Smooth muscle cell (in vitro differentiated cells): ENCODE data around the gene ITPK1. TPM values are rescaled to one million over a fixed set of nuclear protein-coding genes. Genes with fewer than 3 reads are reported as not detected.

Experiments used
- DNase-seq: peaks from one replicate; lab custom pipeline; 2025; ENCODE audit not compliant: unreplicated experiment; lab: John Stamatoyannopoulos, UW
- H2AFZ ChIP-seq: fragments of 200-600 bp; sonication (generic); 2 replicates; pipeline ENCODE4 v1.6.0; 2016; ENCODE audit warnings: antibody characterized with exemption, low read depth, mild to moderate bottlenecking
- H3F3A ChIP-seq: fragments of 200-600 bp; sonication (generic); 2 replicates; pipeline ENCODE4 v1.6.0; 2017; ENCODE audit warnings: antibody characterized with exemption, low read depth
- H3K27ac ChIP-seq: fragments of 200-600 bp; sonication (generic); 2 replicates; pipeline ENCODE4 v1.5.1; 2016; ENCODE audit warnings: low read depth, mild to moderate bottlenecking
- H3K27me3 ChIP-seq: fragments of 200-600 bp; sonication (generic); 2 replicates; pipeline ENCODE4 v1.6.1; 2016; ENCODE audit warnings: low read depth, mild to moderate bottlenecking
- H3K36me3 ChIP-seq: fragments of 200-600 bp; sonication (generic); 2 replicates; pipeline ENCODE4 v1.5.1; 2016; ENCODE audit warnings: low read depth
- H3K4me1 ChIP-seq: fragments of 200-600 bp; sonication (generic); 2 replicates; pipeline ENCODE4 v1.5.1; 2016; ENCODE audit warnings: low read depth
- H3K4me2 ChIP-seq: fragments of 200-600 bp; sonication (generic); 2 replicates; pipeline ENCODE4 v1.6.0; 2016; ENCODE audit warnings: mild to moderate bottlenecking
- H3K4me3 ChIP-seq: fragments of 200-600 bp; sonication (generic); 2 replicates; pipeline ENCODE4 v1.5.1; 2016; ENCODE audit warnings: mild to moderate bottlenecking
- H3K79me2 ChIP-seq: fragments of 200-600 bp; sonication (generic); 2 replicates; pipeline ENCODE4 v1.6.0; 2016; ENCODE audit warnings: low read depth, mild to moderate bottlenecking
- H3K9ac ChIP-seq: fragments of 200-600 bp; sonication (generic); 2 replicates; pipeline ENCODE4 v1.6.0; 2016; ENCODE audit warnings: low read depth
- H3K9me3 ChIP-seq: fragments of 200-600 bp; sonication (generic); replicated peaks from 2 replicates; pipeline ENCODE4 v1.5.1; 2016; ENCODE audit warnings: low read depth
- H4K20me1 ChIP-seq: fragments of 200-600 bp; sonication (generic); 2 replicates; pipeline ENCODE4 v1.6.0; 2016; ENCODE audit warnings: low read depth
- WGBS: methylation state at CpG from one replicate; pipeline ENCODE4 v1.1.7; 2016; ENCODE audit warnings: low lambda C conversion rate; 5-methylcytosine and 5-hydroxymethylcytosine counted together
- polyA plus RNA-seq: library from polyadenylated mRNA; unstranded; fragments of >200 nt; fragmentation: Nextera tagmentation; extraction: Ambion mirVana; gene quantifications from 2 replicates; pipeline ENCODE4 v1.2.1, GENCODE V29; 2016
- total RNA-seq: library from RNA; depleted of rRNA; stranded (reverse); fragments of >200 nt; gene quantifications from 2 replicates; pipeline ENCODE4 v1.2.3, GENCODE V29; 2014
- TF ChIP-seq, protein P1 (sequence below): fragments of 200-600 bp; sonication (generic); IDR thresholded peaks from 2 replicates; pipeline ENCODE4 v1.5.1; 2017; ENCODE audit warnings: borderline replicate concordance, mild to moderate bottlenecking, antibody characterized with exemption; ENCODE audit not compliant: insufficient read depth, poor library complexity, severe bottlenecking

ITPK1 gene
- total and polyA plus RNA-seq, 2 experiments from 2014 or later, result 9.2 to 14.2 TPM

DNA sequence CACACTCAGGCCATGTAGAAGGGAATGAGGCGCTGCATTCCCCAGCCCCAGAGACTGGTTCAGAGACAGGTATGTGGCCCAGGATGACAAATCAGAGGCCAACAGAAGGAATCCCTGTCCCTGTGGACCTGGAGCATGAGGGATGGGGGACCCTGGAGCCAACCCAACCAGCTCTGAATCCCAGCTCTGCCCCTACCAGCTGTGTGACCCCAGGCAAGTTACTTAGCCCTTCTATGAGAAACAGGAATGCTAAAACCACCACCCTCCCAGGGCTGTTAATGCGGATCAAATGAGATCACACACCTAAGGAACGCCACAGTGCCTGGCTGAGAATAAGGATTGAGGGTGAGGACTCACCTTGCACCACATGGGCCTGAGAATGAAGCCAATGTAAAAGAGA is 15.6 kb downstream of the ITPK1 start:
- peaks cover 9% of the 10 kb centered on the region for H3K79me2 ChIP-seq
- no peak overlapping the region for H3K27ac ChIP-seq
- peaks cover 6% of the 10 kb centered on the region for H3K4me1 ChIP-seq
- H3K27me3 ChIP-seq, result no peaks in the 10 kb centered on the region
- H2AFZ ChIP-seq, result no peak overlapping the region
- no peak overlapping the region for H3K9ac ChIP-seq
- no peaks in the 10 kb centered on the region for H3F3A ChIP-seq
- no peak for DNase-seq
- H3K4me2 ChIP-seq, result no peak overlapping the region
- no peaks in the 10 kb centered on the region for H3K36me3 ChIP-seq
- no peak overlapping the region for H3K4me3 ChIP-seq
- peaks cover 24% of the 10 kb centered on the region for H4K20me1 ChIP-seq
- 79% methylated on average over 3 of the region's 3 CpGs for WGBS
- no peaks in the 10 kb centered on the region for H3K9me3 ChIP-seq
- TF ChIP-seq, protein P1, sequence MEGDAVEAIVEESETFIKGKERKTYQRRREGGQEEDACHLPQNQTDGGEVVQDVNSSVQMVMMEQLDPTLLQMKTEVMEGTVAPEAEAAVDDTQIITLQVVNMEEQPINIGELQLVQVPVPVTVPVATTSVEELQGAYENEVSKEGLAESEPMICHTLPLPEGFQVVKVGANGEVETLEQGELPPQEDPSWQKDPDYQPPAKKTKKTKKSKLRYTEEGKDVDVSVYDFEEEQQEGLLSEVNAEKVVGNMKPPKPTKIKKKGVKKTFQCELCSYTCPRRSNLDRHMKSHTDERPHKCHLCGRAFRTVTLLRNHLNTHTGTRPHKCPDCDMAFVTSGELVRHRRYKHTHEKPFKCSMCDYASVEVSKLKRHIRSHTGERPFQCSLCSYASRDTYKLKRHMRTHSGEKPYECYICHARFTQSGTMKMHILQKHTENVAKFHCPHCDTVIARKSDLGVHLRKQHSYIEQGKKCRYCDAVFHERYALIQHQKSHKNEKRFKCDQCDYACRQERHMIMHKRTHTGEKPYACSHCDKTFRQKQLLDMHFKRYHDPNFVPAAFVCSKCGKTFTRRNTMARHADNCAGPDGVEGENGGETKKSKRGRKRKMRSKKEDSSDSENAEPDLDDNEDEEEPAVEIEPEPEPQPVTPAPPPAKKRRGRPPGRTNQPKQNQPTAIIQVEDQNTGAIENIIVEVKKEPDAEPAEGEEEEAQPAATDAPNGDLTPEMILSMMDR, result no peak

DNA sequence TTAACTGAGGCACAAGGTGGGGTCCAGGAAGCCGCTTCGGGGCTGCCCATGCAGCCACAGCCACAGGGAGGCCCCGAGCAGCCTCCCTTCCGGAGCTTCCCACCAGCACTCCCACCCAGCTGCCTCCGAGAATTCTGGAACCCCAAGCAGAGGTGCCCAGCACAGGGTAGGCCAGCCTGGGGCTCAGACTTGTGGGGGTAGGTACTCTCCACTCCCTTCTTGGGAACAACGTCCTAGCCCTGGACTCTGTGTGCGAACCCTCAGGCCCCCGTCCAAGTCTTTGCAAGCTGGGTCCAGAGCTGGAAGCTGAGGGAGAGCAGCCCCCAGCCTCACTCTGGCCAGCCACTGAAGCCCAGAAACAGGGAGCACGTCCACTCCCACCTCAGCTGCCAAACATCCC is 16.1 kb downstream of the ITPK1 start:
- no peaks in the 10 kb centered on the region for H3K9me3 ChIP-seq
- no peaks in the 10 kb centered on the region for H3K27me3 ChIP-seq
- no peak overlapping the region for H3K4me3 ChIP-seq
- TF ChIP-seq, protein P1, result no peak
- WGBS, result 93% methylated on average over 9 of the region's 9 CpGs
- peaks cover 9% of the 10 kb centered on the region for H3K79me2 ChIP-seq
- peaks cover 27% of the 10 kb centered on the region for H4K20me1 ChIP-seq
- H3K4me1 ChIP-seq, result peaks cover under 1% of the 10 kb centered on the region
- no peaks in the 10 kb centered on the region for H3K36me3 ChIP-seq
- no peak overlapping the region for H3K4me2 ChIP-seq
- H2AFZ ChIP-seq, result no peak overlapping the region
- H3K9ac ChIP-seq, result no peak overlapping the region
- no peak for DNase-seq
- H3F3A ChIP-seq, result no peaks in the 10 kb centered on the region
- no peak overlapping the region for H3K27ac ChIP-seq

DNA sequence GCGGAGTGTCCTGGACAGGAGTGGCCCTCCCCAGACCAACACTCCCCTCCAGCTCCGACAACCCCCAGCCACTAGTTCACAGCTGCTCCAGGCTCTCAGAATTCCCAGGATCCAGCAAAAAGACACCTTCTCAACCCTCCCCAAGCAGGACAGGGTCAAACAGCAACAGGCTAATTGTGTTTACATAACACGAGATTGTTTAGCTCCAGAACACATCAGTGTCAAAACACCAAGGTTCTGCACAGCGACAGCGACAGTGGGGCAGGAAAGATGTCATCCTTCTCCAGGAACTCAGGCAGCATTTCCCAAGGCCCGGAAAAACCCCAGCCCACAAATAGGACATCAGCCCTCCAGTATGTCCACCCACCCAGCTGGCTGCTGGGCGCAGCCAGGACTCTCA is 16.5 kb downstream of the ITPK1 start:
- Histone ChIP-seq H3K36me3 (no peaks in the 10 kb centered on the region), H3K4me2 (no peak overlapping the region), H3K4me3 (no peak overlapping the region), H4K20me1 (peaks cover 32% of the 10 kb centered on the region), H3K79me2 (peaks cover 12% of the 10 kb centered on the region), H3K27me3 (no peaks in the 10 kb centered on the region), H2AFZ (no peak overlapping the region), H3K27ac (no peak overlapping the region), H3K9ac (no peak overlapping the region), H3K9me3 (no peaks in the 10 kb centered on the region), H3F3A (no peaks in the 10 kb centered on the region), H3K4me1 (no peaks in the 10 kb centered on the region)
- no peak for DNase-seq
- WGBS, result 40% methylated on average over 7 of the region's 7 CpGs
- TF ChIP-seq, protein P1, result no peak

DNA sequence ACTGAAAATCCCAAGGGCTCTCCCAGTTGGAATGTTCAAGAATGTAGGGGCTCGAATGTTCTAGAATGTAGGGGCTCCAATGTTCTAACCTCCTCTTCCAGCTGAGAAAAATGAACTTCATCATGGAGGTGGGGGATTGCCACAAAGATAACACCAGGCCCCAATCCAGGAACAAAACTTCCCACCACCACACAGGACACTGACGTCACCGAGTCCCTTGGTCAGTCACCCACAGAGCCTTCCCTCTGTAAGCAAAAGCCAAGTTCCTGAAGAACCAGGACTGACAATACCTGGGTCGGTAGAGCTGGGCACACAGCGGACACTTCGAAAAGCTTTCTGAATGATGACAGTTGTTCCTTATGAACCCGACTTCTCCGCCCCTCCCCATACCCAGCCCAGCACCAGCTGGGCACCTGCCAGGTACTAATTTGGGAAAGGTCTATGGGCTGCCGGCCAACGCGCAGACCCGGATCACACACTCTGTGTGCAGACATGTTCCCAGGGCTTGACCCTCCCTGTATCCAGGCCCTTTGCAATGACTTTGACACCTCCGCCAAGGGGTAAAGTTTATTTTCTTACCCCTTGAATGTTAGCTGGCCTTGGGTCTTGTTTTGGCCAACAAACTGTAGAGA is 18.9 kb downstream of the ITPK1 start:
- 96% methylated on average over 13 of the region's 13 CpGs for WGBS
- peaks cover 53% of the 10 kb centered on the region for H4K20me1 ChIP-seq

More for the DNA sequence above, 18.9 kb downstream of the ITPK1 start:
- Histone ChIP-seq H3K9me3 (no peaks in the 10 kb centered on the region), H3K36me3 (no peaks in the 10 kb centered on the region), H2AFZ (no peak overlapping the region), H3K9ac (no peak overlapping the region), H3K27ac (no peak overlapping the region), H3K79me2 (peaks cover 22% of the 10 kb centered on the region), H3F3A (no peaks in the 10 kb centered on the region), H3K27me3 (no peaks in the 10 kb centered on the region), H3K4me2 (no peak overlapping the region), H3K4me3 (no peak overlapping the region), H3K4me1 (no peaks in the 10 kb centered on the region)
- TF ChIP-seq, protein P1, result no peak
- DNase-seq, result no peak
